NCI-H1436 treated with DMSO at 0.1 percent for 48 hours (cell line): Measurements from ENCODE around the gene RTL9.
"Not testable (repeated sequence)": the region's sequence is repeated elsewhere in the genome, so short reads cannot be mapped to it uniquely, and the experiment has no call there.

Source experiments
- DNase-seq: peaks from one replicate; lab custom pipeline; 2025; lab: John Stamatoyannopoulos, UW

RTL9 gene

GRCh38 chrX:110358548-110358947 lies at the start of gene RTL9:
TSS of gene RTL9 (plus strand) at chrX:110358848. CDS start at chrX:110450618, 91,770 bp downstream.
- DNase-seq: no peak

- DNase-seq: no peak
Measured at GRCh38 chrX:110310000-110310790, 48.5 kb upstream of the RTL9 start.

- no peak for DNase-seq
Measured at GRCh38 chrX:110310896-110311295, 47.8 kb upstream of the RTL9 start.

GRCh38 chrX:110311437-110312230 lies 47.0 kb upstream of the RTL9 start:
- no peak for DNase-seq

GRCh38 chrX:110315551-110315950 lies 43.1 kb upstream of the RTL9 start:
- DNase-seq: no peak

GRCh38 chrX:110316351-110317060 lies 42.1 kb upstream of the RTL9 start:
- no peak for DNase-seq

GRCh38 chrX:110317061-110317819 lies 41.4 kb upstream of the RTL9 start:
- no peak for DNase-seq

GRCh38 chrX:110317820-110318663 lies 40.6 kb upstream of the RTL9 start, which contains the start of gene AMMECR1:
TSS of gene AMMECR1 (minus strand) at chrX:110318085. CDS start at chrX:110318071, 14 bp downstream.
- peak; percentile 18 for DNase-seq

GRCh38 chrX:110318664-110318968 lies 40.0 kb upstream of the RTL9 start:
- no peak for DNase-seq

GRCh38 chrX:110320381-110320987 lies 38.2 kb upstream of the RTL9 start:
- DNase-seq: no peak

GRCh38 chrX:110321081-110321480 lies 37.6 kb upstream of the RTL9 start:
- no peak for DNase-seq

- DNase-seq: no peak
Measured at GRCh38 chrX:110321670-110322069, 37.0 kb upstream of the RTL9 start.

GRCh38 chrX:110322603-110323002 lies 36.0 kb upstream of the RTL9 start:
- peak; percentile 44 for DNase-seq

GRCh38 chrX:110326712-110327111 lies 31.9 kb upstream of the RTL9 start:
- DNase-seq: no peak

- DNase-seq: no peak
Measured at GRCh38 chrX:110327336-110327735, 31.3 kb upstream of the RTL9 start.

- DNase-seq: not testable (repeated sequence)
Measured at GRCh38 chrX:110328613-110329012, 30.0 kb upstream of the RTL9 start.

GRCh38 chrX:110331444-110332030 lies 27.1 kb upstream of the RTL9 start:
- no peak for DNase-seq

GRCh38 chrX:110333458-110333857 lies 25.2 kb upstream of the RTL9 start:
- not testable (repeated sequence) for DNase-seq

- no peak for DNase-seq
Measured at GRCh38 chrX:110338935-110339334, 19.7 kb upstream of the RTL9 start.
